GM21528 (cell line): ENCODE measurements around the gene RRP1.
"Not testable (repeated sequence)": the region's sequence is repeated elsewhere in the genome, so short reads cannot be mapped to it uniquely, and the experiment has no call there.

Experiments used
- ATAC-seq: cut with Tn5 transposase; IDR thresholded peaks from one replicate; pipeline ENCODE4 v1.9.1; 2021; ENCODE audit warnings: mild to moderate bottlenecking, moderate library complexity; ENCODE audit not compliant: unreplicated experiment, low FRiP score

The RRP1 gene

GRCh38 chr21:43832158-43832550 is 42.8 kb downstream of the RRP1 start:
- ATAC-seq, result no peak

- ATAC-seq, result no peak
Observed at GRCh38 chr21:43832648-43833047, 43.3 kb downstream of the RRP1 start.

- ATAC-seq, result no peak
Observed at GRCh38 chr21:43834146-43834905, 44.9 kb downstream of the RRP1 start.

GRCh38 chr21:43835050-43835449 is 45.7 kb downstream of the RRP1 start:
- no peak for ATAC-seq

GRCh38 chr21:43835861-43836260 is 46.5 kb downstream of the RRP1 start:
- no peak for ATAC-seq

- no peak for ATAC-seq
Observed at GRCh38 chr21:43836616-43837015, 47.2 kb downstream of the RRP1 start.

GRCh38 chr21:43840259-43840658 is 50.9 kb downstream of the RRP1 start:
- ATAC-seq, result no peak

- no peak for ATAC-seq
Observed at GRCh38 chr21:43842742-43843141, 53.4 kb downstream of the RRP1 start.

- ATAC-seq, result not testable (repeated sequence)
Observed at GRCh38 chr21:43844906-43845305, 55.5 kb downstream of the RRP1 start.

- ATAC-seq, result no peak
Observed at GRCh38 chr21:43845386-43845785, 56.0 kb downstream of the RRP1 start.

- no peak for ATAC-seq
Observed at GRCh38 chr21:43846430-43846829, 57.1 kb downstream of the RRP1 start.

GRCh38 chr21:43847301-43847700 is 57.9 kb downstream of the RRP1 start:
- ATAC-seq, result no peak

- no peak for ATAC-seq
Observed at GRCh38 chr21:43848771-43849170, 59.4 kb downstream of the RRP1 start.

GRCh38 chr21:43849532-43850299 is 60.3 kb downstream of the RRP1 start:
- ATAC-seq, result no peak

- no peak for ATAC-seq
Observed at GRCh38 chr21:43850728-43851295, 61.4 kb downstream of the RRP1 start.

GRCh38 chr21:43851593-43851992 is 62.2 kb downstream of the RRP1 start:
- no peak for ATAC-seq

GRCh38 chr21:43853851-43854772 is 64.7 kb downstream of the RRP1 start:
- ATAC-seq, result peak; percentile 15
